Ascending aorta (tissue), 2 donors: ENCODE data around the gene ZG16B. TPM values are rescaled to one million over a fixed set of nuclear protein-coding genes. Genes with fewer than 3 reads are reported as not detected.

Source experiments
- DNase-seq, 2 donors: peaks; one replicate each; pipeline ENCODE4 v3.0.0-alpha.2; 2019; ENCODE audit warnings: low spot score in 2 of 2
- H3K27ac ChIP-seq, 2 donors: fragments of 200-600 bp; sonication (generic); one replicate each; pipeline ENCODE4 v1.5.1; 2016 to 2017; ENCODE audit warnings: mild to moderate bottlenecking in 1 of 2
- H3K27me3 ChIP-seq: fragments of 200-600 bp; sonication (generic); one replicate; pipeline ENCODE4 v1.5.1; 2017
- H3K36me3 ChIP-seq, 2 donors: fragments of 200-600 bp; sonication (generic); one replicate each; pipeline ENCODE4 v1.5.1; 2016
- H3K4me1 ChIP-seq, 2 donors: fragments of 200-600 bp; sonication (generic); one replicate each; pipeline ENCODE4 v1.5.1; 2016 to 2017; ENCODE audit warnings: mild to moderate bottlenecking in 1 of 2
- H3K4me3 ChIP-seq, 2 donors: fragments of 200-600 bp; sonication (generic); one replicate each; pipeline ENCODE4 v1.5.1; 2016 to 2017; ENCODE audit warnings: mild to moderate bottlenecking in 1 of 2
- H3K9me3 ChIP-seq, 2 donors: fragments of 200-600 bp; sonication (generic); one replicate each; pipeline ENCODE4 v1.5.1; 2016
- intact Hi-C: fragments of 100-400 bp; cut with DNase I; formaldehyde crosslinking; loops from one replicate; pipeline ENCODE4 v1.15.1; 2023
- total RNA-seq: library from RNA; depleted of rRNA; stranded (reverse); fragments of >200 nt; gene quantifications from one replicate; pipeline ENCODE4 v1.1.0, GENCODE V29; 2016
- TF ChIP-seq, protein P1 (sequence below), 3 experiments: fragments of 200-600 bp in 2 of 3; fragments of 450-650 bp in 1 of 3; sonication (generic) in 2 of 3; IDR thresholded peaks; one replicate each; pipeline ENCODE4 v1.5.1; 2016 to 2019; ENCODE audit warnings: antibody characterized with exemption in 3 of 3, mild to moderate bottlenecking in 1 of 3, moderate library complexity in 1 of 3

The ZG16B gene
- total RNA-seq, 1 donor from 2014 or later: not detected

DNA sequence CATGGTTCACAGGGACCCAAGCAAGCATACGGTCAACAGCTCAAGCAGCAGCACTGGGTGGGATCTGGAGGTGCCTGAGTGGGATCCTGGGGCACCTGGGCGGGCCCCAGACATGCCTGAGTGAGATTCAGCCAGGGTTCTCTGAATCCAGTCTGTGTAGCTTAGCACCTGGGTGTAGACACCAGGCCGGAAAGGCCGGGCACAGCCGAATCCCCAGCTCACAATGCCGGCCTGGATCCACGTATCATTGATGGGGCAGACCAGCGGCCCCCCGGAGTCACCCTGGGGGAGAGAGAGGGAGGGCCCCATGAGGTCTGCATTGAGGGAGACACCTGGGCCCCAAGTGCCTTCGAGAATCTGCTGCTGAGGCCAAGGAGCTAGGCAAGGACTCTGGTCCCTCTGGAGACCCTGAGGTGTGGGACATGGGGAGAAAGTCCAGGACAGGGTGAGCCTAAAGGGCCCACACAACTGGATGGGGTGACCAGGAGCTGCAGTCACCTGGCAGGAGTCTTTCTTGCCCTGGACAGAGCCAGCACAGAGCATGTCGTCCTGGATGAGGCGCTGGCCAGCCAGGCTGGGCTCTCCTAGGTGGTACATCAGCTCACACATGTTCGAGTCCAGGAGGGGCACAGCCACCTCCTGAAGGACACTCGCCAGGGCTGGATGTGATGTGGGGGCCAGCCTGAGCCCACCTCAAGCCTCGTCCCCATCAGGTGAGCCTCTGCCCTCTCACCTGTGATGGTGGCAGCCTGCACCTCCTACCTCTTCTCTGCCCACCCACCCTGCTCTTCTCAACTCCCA lies 9.7 kb downstream of the ZG16B start:
- DNase-seq: no peak
- Histone ChIP-seq H3K4me3 (no peak overlapping the region), H3K36me3 (no peaks in the 10 kb centered on the region), H3K27ac (no peak overlapping the region), H3K27me3 (no peaks in the 10 kb centered on the region), H3K4me1 (peaks cover 0 to 11% of the 10 kb centered on the region in 2 donors), H3K9me3 (no peaks in the 10 kb centered on the region)
- intact Hi-C loops: loop anchor here (1.0 kb wide), 1 partner anchor 28 kb away; no protein-coding TSS in a partner anchor
- TF ChIP-seq, protein P1, sequence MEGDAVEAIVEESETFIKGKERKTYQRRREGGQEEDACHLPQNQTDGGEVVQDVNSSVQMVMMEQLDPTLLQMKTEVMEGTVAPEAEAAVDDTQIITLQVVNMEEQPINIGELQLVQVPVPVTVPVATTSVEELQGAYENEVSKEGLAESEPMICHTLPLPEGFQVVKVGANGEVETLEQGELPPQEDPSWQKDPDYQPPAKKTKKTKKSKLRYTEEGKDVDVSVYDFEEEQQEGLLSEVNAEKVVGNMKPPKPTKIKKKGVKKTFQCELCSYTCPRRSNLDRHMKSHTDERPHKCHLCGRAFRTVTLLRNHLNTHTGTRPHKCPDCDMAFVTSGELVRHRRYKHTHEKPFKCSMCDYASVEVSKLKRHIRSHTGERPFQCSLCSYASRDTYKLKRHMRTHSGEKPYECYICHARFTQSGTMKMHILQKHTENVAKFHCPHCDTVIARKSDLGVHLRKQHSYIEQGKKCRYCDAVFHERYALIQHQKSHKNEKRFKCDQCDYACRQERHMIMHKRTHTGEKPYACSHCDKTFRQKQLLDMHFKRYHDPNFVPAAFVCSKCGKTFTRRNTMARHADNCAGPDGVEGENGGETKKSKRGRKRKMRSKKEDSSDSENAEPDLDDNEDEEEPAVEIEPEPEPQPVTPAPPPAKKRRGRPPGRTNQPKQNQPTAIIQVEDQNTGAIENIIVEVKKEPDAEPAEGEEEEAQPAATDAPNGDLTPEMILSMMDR (IDR thresholded peaks at IDR 0.05): no peak

DNA sequence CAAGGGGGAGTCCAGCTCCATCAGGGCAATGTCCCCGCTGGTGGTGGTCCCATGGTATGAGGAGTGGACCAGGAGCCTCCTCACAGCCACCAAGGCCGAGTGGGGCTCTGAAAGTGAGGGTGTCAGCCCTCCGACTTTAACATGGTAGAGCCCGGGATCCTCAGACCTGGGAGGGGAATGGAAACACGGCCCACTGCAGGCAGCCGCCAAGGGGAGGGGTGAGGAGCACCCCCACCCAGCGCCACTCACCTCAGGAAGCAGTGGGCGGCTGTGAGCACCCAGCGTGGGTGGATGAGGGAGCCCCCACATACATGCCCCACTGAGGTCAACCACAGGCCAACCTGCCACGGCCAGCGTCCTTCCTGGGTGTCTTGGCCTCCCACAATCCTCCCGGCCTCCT lies 10.8 kb downstream of the ZG16B start:
- Histone ChIP-seq H3K9me3 (no peaks in the 10 kb centered on the region), H3K4me1 (peaks cover 0 to 7% of the 10 kb centered on the region in 2 donors), H3K27ac (no peak overlapping the region), H3K4me3 (no peak overlapping the region), H3K27me3 (no peaks in the 10 kb centered on the region), H3K36me3 (no peaks in the 10 kb centered on the region)
- no peak for DNase-seq
- TF ChIP-seq, protein P1 (IDR thresholded peaks at IDR 0.05): no peak
- intact Hi-C loops: no loop called here

GRCh38 chr16:2841606-2842339 lies 11.7 kb downstream of the ZG16B start:
- H3K4me3 ChIP-seq: peak overlapping the region in 1 of 2 donors; percentile 42
- DNase-seq: no peak
- H3K4me1 ChIP-seq: peaks cover 0 to 3% of the 10 kb centered on the region in 2 donors
- no peak overlapping the region for H3K27ac ChIP-seq
- H3K27me3 ChIP-seq: no peaks in the 10 kb centered on the region
- intact Hi-C loops: no loop called here
- no peaks in the 10 kb centered on the region for H3K9me3 ChIP-seq
- TF ChIP-seq, protein P1 (IDR thresholded peaks at IDR 0.05): no peak
- no peaks in the 10 kb centered on the region for H3K36me3 ChIP-seq

DNA sequence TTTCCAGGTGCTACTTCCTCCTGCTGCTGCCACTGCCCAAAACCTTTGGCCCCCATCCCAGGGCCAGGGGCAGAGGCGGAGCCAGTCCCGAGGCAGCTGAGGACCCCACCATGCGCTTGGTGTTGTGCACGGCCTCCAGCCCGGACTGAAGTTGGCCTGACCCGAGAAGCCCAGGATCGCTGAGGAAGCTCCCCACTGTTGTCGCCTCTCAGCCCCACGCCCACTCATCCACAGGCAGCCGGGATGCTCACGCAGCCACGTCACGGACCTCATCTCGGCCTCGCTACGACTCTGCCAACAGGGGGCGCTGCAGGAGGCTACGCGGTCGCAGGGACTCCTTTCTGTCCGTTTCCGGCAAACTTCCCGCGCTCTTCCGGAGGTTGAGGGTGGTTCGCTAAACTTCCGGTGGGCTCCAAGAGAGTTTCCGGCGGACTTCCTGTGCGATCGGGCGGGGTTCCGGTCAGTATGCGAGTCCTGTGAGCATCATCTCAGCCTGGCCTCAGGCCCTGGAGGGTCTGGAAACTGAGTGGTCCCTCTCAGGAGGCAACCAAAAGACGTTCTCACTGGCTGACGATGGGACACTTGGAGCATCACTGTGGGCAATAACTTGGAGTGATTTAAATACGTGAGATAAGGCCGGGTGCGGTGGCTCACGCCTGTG lies 12.4 kb downstream of the ZG16B start:
- Histone ChIP-seq H3K4me1 (peaks cover 0 to 3% of the 10 kb centered on the region in 2 donors), H3K4me3 (peak overlapping the region; percentile 37 to 42), H3K36me3 (no peaks in the 10 kb centered on the region), H3K27me3 (no peaks in the 10 kb centered on the region), H3K27ac (no peak overlapping the region), H3K9me3 (no peaks in the 10 kb centered on the region)
- intact Hi-C loops: no loop called here
- TF ChIP-seq, protein P1 (IDR thresholded peaks at IDR 0.05): peak; percentile 20 to 27 (median 27)
- peak in 1 of 2 donors; percentile 68 for DNase-seq

GRCh38 chr16:2843526-2843925 lies 13.4 kb downstream of the ZG16B start:
- intact Hi-C loops: no loop called here
- no peaks in the 10 kb centered on the region for H3K36me3 ChIP-seq
- no peak overlapping the region for H3K27ac ChIP-seq
- TF ChIP-seq, protein P1 (IDR thresholded peaks at IDR 0.05): no peak
- no peak overlapping the region for H3K4me3 ChIP-seq
- H3K9me3 ChIP-seq: no peaks in the 10 kb centered on the region
- H3K27me3 ChIP-seq: no peaks in the 10 kb centered on the region
- peaks cover 0 to 3% of the 10 kb centered on the region in 2 donors for H3K4me1 ChIP-seq
- no peak for DNase-seq
